D721Med (cell line): Measurements from ENCODE around the gene TTC33.

Source experiments
- DNase-seq: peaks from one replicate; pipeline ENCODE4 v3.0.0; 2011; ENCODE audit warnings: low spot score; ENCODE audit not compliant: insufficient read length
- FAIRE-seq: peaks from 2 replicates; lab custom pipeline; 2011; peaks lifted over from hg19 to GRCh38; lab: Jason Lieb, UNC
- CTCF ChIP-seq: IDR thresholded peaks from 2 replicates; pipeline ENCODE4 v1.5.1; 2012; ENCODE audit warnings: mild to moderate bottlenecking, control low read depth; ENCODE audit not compliant: insufficient read depth; ENCODE audit errors: missing control alignments

Gene TTC33

GRCh38 chr5:40754381-40755092 lies 1.2 kb downstream of the TTC33 start:
- FAIRE-seq, result no peak
- no peak for TF ChIP-seq CTCF
- DNase-seq, result no peak

GRCh38 chr5:40746703-40747102 lies 9.1 kb downstream of the TTC33 start:
- FAIRE-seq, result no peak
- no peak for TF ChIP-seq CTCF
- DNase-seq, result no peak

GRCh38 chr5:40743771-40744170 lies 12.0 kb downstream of the TTC33 start:
- DNase-seq (no peak), FAIRE-seq (peak; percentile 69)
- no peak for TF ChIP-seq CTCF

- FAIRE-seq (no peak), DNase-seq (no peak)
- no peak for TF ChIP-seq CTCF
Observed at GRCh38 chr5:40738502-40738901, 17.3 kb downstream of the TTC33 start.

- no peak for DNase-seq
- no peak for FAIRE-seq
- TF ChIP-seq CTCF, result peak; percentile 72
Observed at GRCh38 chr5:40736103-40736875, 19.5 kb downstream of the TTC33 start.

- no peak for TF ChIP-seq CTCF
- FAIRE-seq, result no peak
- DNase-seq, result no peak
Observed at GRCh38 chr5:40735609-40736008, 20.2 kb downstream of the TTC33 start.

- DNase-seq (no peak), FAIRE-seq (no peak)
- no peak for TF ChIP-seq CTCF
Observed at GRCh38 chr5:40734986-40735385, 20.8 kb downstream of the TTC33 start.
